Transverse colon (tissue), 4 donors: ENCODE measurements around the gene FTCDNL1. TPM values are rescaled to one million over a fixed set of nuclear protein-coding genes. Genes with fewer than 3 reads are reported as not detected.

Experiments used
- DNase-seq: peaks from one replicate; pipeline ENCODE4 v3.0.0-alpha.2; 2019
- H3K27ac ChIP-seq, 4 donors: fragments of 200-600 bp; sonication (generic); 2 replicates each; pipeline ENCODE4 v1.5.1; 2016 to 2018; ENCODE audit warnings: inconsistent platforms in 4 of 4
- H3K27me3 ChIP-seq: fragments of 200-600 bp; sonication (generic); 2 replicates; pipeline ENCODE4 v1.5.1; 2017; ENCODE audit warnings: inconsistent platforms
- H3K36me3 ChIP-seq, 4 donors: fragments of 200-600 bp; sonication (generic); 2 replicates each; pipeline ENCODE4 v1.5.1; 2017 to 2019; ENCODE audit warnings: inconsistent platforms in 4 of 4
- H3K4me1 ChIP-seq, 4 donors: fragments of 200-600 bp; sonication (generic); 2 replicates each; pipeline ENCODE4 v1.5.1; 2017 to 2020; ENCODE audit warnings: inconsistent platforms in 4 of 4
- H3K4me3 ChIP-seq, 4 donors: fragments of 200-600 bp; sonication (generic); 1 replicate in 1 of 4; 2 replicates in 3 of 4; pipeline versions ENCODE4 v1.5.1 to v1.6.1; 2017 to 2019; ENCODE audit warnings: inconsistent platforms in 4 of 4
- H3K9me3 ChIP-seq, 2 donors: fragments of 200-600 bp; sonication (generic); 2 replicates each; pipeline ENCODE4 v1.5.1; 2017 to 2019; ENCODE audit warnings: inconsistent platforms in 2 of 2
- EP300 ChIP-seq: sonication (generic); formaldehyde crosslinking; IDR thresholded peaks from one replicate; pipeline ENCODE4 v1.6.1; 2017; ENCODE audit warnings: antibody characterized with exemption, low read depth
- POLR2A ChIP-seq: fragments of 450-650 bp; IDR thresholded peaks from one replicate; pipeline ENCODE4 v1.6.1; 2016; ENCODE audit warnings: antibody characterized with exemption, mild to moderate bottlenecking, moderate library complexity
- POLR2AphosphoS5 ChIP-seq, 3 donors: sonication (generic); formaldehyde crosslinking; IDR thresholded peaks; one replicate each; pipeline ENCODE4 v1.6.1; 2016; ENCODE audit warnings: antibody characterized with exemption in 3 of 3
- WGBS, 2 donors: methylation state at CpG; one replicate each; pipeline ENCODE4 v1.1.5; 2018; ENCODE audit warnings: low coverage in 1 of 2; 5-methylcytosine and 5-hydroxymethylcytosine counted together
- in situ Hi-C, 4 donors: fragments of 200-750 bp; cut with MboI; loops; one replicate each; pipeline versions ENCODE4 v1.15.0 to v1.15.1; 2017; ENCODE audit warnings: low sequenced_read_pairs in 3 of 4, low pct_ligation_motif_present in 1 of 4, low pct_unique_long_range_greater_than_20kb in 1 of 4
- intact Hi-C: fragments of 100-400 bp; cut with DNase I; formaldehyde crosslinking; loops from one replicate; pipeline ENCODE4 v1.15.1; 2023; ENCODE audit warnings: low total_unique reads
- total RNA-seq, 4 donors: library from RNA; depleted of rRNA; stranded (reverse); fragments of >200 nt; gene quantifications; one replicate each; pipeline ENCODE4 v1.1.0, GENCODE V29; 2016
- TF ChIP-seq, protein P1 (sequence below), 5 experiments: fragments of 200-600 bp in 3 of 5; fragments of 450-650 bp in 2 of 5; sonication (generic) in 3 of 5; IDR thresholded peaks; 1 replicate in 2 of 5; 2 replicates in 3 of 5; pipeline ENCODE4 v1.5.1; 2016 to 2017; ENCODE audit warnings: antibody characterized with exemption in 5 of 5, inconsistent platforms in 3 of 5, mild to moderate bottlenecking in 2 of 5, moderate library complexity in 1 of 5

FTCDNL1 gene
- total RNA-seq, 4 donors from 2014 or later, result 1.8 to 2.7 TPM; not detected in 2

DNA sequence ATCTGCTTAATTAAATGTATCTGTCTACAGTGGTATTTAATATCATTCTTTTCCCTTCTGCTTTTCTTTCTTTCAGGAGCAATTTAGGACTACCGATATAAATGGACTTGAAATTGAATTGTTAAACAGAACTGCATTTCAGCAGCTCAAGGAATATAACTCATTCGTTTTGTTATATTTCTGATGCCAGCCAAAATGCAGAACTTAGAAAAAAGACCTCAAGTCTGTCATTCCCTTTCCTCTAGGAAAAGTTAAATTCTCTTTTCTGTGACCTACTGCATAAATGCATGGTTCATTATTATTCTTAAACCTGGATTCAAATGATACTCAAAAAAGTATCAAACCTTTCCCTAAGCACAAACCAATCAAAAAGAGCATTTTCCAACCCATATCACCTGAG lies 21.4 kb downstream of the FTCDNL1 start:
- 75 to 90% methylated on average over 2 of the region's 2 CpGs for WGBS, 2 donors
- H3K27ac ChIP-seq, result no peak overlapping the region
- H3K9me3 ChIP-seq, result no peaks in the 10 kb centered on the region
- H3K36me3 ChIP-seq, result no peaks in the 10 kb centered on the region
- TF ChIP-seq POLR2AphosphoS5 (IDR thresholded peaks at IDR 0.05) (no peak), EP300 (no peak), POLR2A (no peak)
- TF ChIP-seq, protein P1, sequence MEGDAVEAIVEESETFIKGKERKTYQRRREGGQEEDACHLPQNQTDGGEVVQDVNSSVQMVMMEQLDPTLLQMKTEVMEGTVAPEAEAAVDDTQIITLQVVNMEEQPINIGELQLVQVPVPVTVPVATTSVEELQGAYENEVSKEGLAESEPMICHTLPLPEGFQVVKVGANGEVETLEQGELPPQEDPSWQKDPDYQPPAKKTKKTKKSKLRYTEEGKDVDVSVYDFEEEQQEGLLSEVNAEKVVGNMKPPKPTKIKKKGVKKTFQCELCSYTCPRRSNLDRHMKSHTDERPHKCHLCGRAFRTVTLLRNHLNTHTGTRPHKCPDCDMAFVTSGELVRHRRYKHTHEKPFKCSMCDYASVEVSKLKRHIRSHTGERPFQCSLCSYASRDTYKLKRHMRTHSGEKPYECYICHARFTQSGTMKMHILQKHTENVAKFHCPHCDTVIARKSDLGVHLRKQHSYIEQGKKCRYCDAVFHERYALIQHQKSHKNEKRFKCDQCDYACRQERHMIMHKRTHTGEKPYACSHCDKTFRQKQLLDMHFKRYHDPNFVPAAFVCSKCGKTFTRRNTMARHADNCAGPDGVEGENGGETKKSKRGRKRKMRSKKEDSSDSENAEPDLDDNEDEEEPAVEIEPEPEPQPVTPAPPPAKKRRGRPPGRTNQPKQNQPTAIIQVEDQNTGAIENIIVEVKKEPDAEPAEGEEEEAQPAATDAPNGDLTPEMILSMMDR (IDR thresholded peaks at IDR 0.05), result no peak
- no peaks in the 10 kb centered on the region for H3K4me1 ChIP-seq
- no peak for DNase-seq
- H3K27me3 ChIP-seq, result no peaks in the 10 kb centered on the region
- H3K4me3 ChIP-seq, result no peak overlapping the region
- in situ Hi-C loops (no loop called here), intact Hi-C loops (no loop called here)

DNA sequence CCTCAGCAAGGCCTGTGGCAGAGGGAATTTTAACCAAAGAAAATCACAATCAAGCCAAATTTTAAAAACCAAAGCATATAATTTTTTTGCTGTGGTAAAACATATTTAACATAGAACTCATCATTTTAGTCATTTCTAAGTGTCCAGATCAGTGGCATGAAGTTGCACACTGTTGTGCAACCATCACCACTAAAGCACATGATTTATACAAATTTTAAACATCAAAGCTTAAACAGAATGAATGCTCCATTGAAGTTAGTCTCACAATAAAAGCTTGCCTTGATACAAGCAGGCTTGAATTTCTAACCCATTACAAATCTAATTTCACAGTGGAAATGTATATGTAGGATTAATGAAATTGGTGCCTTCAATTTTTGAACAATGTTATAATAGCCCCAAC lies 31.2 kb downstream of the FTCDNL1 start:
- in situ Hi-C loops, result no loop called here
- no peaks in the 10 kb centered on the region for H3K9me3 ChIP-seq
- H3K27ac ChIP-seq, result no peak overlapping the region
- H3K4me1 ChIP-seq, result peaks cover 0 to 19% (median 0%) of the 10 kb centered on the region in 4 donors
- TF ChIP-seq, protein P1 (IDR thresholded peaks at IDR 0.05), result no peak
- TF ChIP-seq POLR2AphosphoS5 (IDR thresholded peaks at IDR 0.05), result no peak
- no peak for TF ChIP-seq POLR2A
- no peaks in the 10 kb centered on the region for H3K27me3 ChIP-seq
- no peak overlapping the region for H3K4me3 ChIP-seq
- no peaks in the 10 kb centered on the region for H3K36me3 ChIP-seq
- DNase-seq, result no peak
- intact Hi-C loops, result no loop called here

DNA sequence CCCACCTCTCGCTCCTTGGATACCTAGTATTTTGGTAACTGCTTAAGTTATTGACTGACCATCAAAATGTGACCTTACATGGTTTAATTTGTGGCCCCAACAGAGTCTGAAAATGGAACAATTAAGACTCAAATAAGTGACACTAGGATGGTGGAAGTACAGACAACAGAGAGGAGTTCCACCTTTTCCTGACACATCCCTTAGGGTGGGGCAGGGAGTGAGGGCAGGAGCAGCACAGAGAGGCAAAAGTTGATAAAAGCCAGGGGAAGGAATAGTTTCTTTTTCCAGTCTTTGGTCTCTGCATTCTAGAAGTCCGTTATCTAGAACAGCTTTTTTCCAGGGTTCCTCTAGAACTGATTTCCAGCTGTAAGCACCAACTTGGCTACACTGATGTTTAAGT lies 32.2 kb downstream of the FTCDNL1 start:
- DNase-seq, result no peak
- Histone ChIP-seq H3K9me3 (no peaks in the 10 kb centered on the region), H3K27ac (no peak overlapping the region), H3K4me1 (peaks cover 0 to 28% (median 3%) of the 10 kb centered on the region in 4 donors), H3K36me3 (no peaks in the 10 kb centered on the region), H3K4me3 (no peak overlapping the region), H3K27me3 (no peaks in the 10 kb centered on the region)
- in situ Hi-C loops, result no loop called here
- intact Hi-C loops, result no loop called here
- WGBS, 2 donors, result 73 to 77% methylated on average over 2 of the region's 2 CpGs
- TF ChIP-seq POLR2AphosphoS5 (IDR thresholded peaks at IDR 0.05), result no peak
- no peak for TF ChIP-seq POLR2A
- TF ChIP-seq EP300, result no peak
- TF ChIP-seq, protein P1 (IDR thresholded peaks at IDR 0.05), result no peak

DNA sequence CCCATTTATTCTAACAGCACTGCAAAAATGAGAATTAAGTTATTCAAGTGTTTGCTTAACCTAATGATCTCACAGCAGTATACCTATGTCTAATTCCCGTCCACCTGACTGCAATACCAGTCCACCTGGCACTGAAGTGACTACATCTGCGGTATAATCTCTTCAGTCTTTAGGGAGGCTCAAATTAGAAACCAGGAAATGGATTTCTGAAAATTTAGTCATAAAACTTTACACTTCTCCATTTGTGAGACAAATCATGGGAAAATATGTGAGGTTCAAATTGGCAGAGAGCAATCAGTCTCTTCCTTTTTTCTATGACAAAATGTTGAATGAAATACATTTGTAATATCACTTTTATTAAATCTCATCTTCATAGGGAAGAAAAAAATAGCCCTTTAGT lies 33.0 kb downstream of the FTCDNL1 start:
- Histone ChIP-seq H3K9me3 (no peaks in the 10 kb centered on the region), H3K27ac (no peak overlapping the region), H3K36me3 (no peaks in the 10 kb centered on the region), H3K27me3 (no peaks in the 10 kb centered on the region), H3K4me1 (peaks cover 0 to 28% (median 3%) of the 10 kb centered on the region in 4 donors), H3K4me3 (no peak overlapping the region)
- DNase-seq, result no peak
- 50 to 52% methylated on average over 2 of the region's 2 CpGs for WGBS, 2 donors
- TF ChIP-seq EP300, result no peak
- TF ChIP-seq POLR2AphosphoS5 (IDR thresholded peaks at IDR 0.05), result no peak
- TF ChIP-seq, protein P1 (IDR thresholded peaks at IDR 0.05), result no peak
- no peak for TF ChIP-seq POLR2A
- intact Hi-C loops, result no loop called here
- in situ Hi-C loops, result no loop called here
